GM10248 (cell line): ENCODE results near the gene CLEC4C.
"Not testable (repeated sequence)": the region's sequence is repeated elsewhere in the genome, so short reads cannot be mapped to it uniquely, and the experiment has no call there.

Source experiments
- CTCF ChIA-PET: fragments of 300-600 bp; sonication (Branson Sonifier 250); formaldehyde crosslinking; extraction: SDS; loops from one replicate; lab custom pipeline; 2021; ENCODE audit warnings: antibody characterized with exemption; lab: Yijun Ruan, JAX
- POLR2A ChIA-PET: fragments of 350-650 bp; sonication (Branson Sonifier 250); formaldehyde crosslinking; extraction: SDS; loops from one replicate; lab custom pipeline; 2020; ENCODE audit warnings: antibody characterized with exemption; lab: Yijun Ruan, JAX
- DNase-seq: peaks from one replicate; pipeline ENCODE4 v3.0.0; 2012; ENCODE audit errors: extremely low spot score
- TF ChIP-seq, protein P1 (sequence below): IDR thresholded peaks from 2 replicates; pipeline ENCODE4 v1.5.1; 2012; ENCODE audit warnings: mild to moderate bottlenecking, low read depth; ENCODE audit errors: extremely low read depth, missing control alignments, control extremely low read depth

Gene CLEC4C, protein sequence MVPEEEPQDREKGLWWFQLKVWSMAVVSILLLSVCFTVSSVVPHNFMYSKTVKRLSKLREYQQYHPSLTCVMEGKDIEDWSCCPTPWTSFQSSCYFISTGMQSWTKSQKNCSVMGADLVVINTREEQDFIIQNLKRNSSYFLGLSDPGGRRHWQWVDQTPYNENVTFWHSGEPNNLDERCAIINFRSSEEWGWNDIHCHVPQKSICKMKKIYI

DNA sequence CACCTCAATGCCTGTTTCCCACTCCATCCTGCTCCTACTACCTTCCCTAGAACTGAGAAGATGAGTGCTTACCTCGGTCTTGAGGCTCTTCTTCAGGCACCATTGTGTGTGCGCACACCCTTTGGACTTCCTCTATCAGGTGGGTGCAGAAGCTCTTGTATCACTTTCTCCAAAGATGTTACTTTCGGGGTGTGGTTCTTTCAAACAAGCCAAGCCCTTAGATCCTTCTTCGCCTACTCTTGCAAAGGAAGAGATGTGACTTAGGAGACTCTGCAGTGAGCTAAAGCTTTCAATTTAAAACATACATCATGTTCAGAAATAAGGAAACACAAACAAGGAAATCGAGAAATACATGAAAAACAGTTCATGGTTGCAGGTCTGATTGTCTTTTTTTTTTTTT, at the start of gene CLEC4C:
Gene CLEC4C, minus strand, starts transcription at position 130 of the 400 bp plus-strand sequence. Its CDS starts 27 bp downstream, at position 103.
- ChIA-PET POLR2A (interaction anchor here (0.7 kb wide), 1 partner anchor 19 kb away, joined by 9 read pairs; no protein-coding TSS in a partner anchor), CTCF (no interaction called here)
- TF ChIP-seq, protein P1, sequence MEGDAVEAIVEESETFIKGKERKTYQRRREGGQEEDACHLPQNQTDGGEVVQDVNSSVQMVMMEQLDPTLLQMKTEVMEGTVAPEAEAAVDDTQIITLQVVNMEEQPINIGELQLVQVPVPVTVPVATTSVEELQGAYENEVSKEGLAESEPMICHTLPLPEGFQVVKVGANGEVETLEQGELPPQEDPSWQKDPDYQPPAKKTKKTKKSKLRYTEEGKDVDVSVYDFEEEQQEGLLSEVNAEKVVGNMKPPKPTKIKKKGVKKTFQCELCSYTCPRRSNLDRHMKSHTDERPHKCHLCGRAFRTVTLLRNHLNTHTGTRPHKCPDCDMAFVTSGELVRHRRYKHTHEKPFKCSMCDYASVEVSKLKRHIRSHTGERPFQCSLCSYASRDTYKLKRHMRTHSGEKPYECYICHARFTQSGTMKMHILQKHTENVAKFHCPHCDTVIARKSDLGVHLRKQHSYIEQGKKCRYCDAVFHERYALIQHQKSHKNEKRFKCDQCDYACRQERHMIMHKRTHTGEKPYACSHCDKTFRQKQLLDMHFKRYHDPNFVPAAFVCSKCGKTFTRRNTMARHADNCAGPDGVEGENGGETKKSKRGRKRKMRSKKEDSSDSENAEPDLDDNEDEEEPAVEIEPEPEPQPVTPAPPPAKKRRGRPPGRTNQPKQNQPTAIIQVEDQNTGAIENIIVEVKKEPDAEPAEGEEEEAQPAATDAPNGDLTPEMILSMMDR, result no peak
- no peak for DNase-seq

DNA sequence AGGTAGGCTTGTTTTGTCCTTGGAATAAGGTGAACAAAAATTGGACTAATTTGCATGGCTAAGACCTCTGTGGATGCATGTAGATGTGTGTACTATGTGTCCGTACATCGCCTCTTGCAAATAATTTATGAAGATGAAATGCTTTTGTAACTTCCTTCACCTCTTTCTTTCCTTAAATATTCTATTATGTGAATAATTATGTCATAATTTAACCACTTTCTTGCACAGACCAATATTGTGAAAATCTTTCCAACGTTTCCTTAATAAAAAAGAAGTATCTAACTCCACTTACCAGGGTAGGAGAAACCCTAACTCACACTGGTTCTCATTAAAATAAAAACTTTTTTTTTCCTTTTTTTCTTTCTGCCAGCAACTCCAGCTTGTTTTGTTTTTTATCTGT, 46.0 kb upstream of the CLEC4C start:
- DNase-seq, result no peak
- CTCF ChIA-PET, result no interaction called here
- TF ChIP-seq, protein P1, result no peak
- POLR2A ChIA-PET, result no interaction called here

DNA sequence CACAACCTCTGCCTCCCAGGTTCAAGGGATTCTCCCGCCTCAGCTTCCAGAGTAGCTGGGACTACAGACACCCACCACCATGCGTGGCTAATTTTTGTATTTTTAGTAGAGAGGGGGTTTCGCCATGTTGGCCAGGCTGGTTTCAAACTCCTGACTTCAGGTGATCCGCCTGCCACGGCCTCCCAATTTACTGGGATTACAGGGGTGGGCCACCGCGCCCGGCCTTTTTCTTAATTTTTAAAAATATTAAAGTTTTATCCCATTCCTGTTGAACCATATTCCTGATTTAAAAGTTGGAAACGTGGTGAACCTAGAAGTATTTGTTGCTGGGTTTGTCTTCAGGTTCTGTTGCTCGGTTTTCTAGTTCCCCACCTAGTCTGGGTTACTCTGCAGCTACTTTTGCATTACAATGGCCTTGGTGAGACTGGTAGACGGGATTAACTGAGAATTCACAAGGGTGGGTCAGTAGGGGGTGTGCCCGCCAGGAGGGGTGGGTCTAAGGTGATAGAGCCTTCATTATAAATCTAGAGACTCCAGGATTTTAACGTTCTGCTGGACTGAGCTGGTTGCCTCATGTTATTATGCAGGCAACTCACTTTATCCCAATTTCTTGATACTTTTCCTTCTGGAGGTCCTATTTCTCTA, 41.8 kb upstream of the CLEC4C start, which contains the start of gene NANOG:
Gene NANOG, plus strand, starts transcription at position 519 of the 645 bp plus-strand sequence. CDS start 213 bp downstream, outside the sequence.
- CTCF ChIA-PET, result interaction anchor here (1.7 to 3.1 kb wide), 2 partner anchors 18 to 19 kb away, joined by 4 to 6 read pairs; no protein-coding TSS in a partner anchor
- POLR2A ChIA-PET, DNase-seq: not testable (repeated sequence)

DNA sequence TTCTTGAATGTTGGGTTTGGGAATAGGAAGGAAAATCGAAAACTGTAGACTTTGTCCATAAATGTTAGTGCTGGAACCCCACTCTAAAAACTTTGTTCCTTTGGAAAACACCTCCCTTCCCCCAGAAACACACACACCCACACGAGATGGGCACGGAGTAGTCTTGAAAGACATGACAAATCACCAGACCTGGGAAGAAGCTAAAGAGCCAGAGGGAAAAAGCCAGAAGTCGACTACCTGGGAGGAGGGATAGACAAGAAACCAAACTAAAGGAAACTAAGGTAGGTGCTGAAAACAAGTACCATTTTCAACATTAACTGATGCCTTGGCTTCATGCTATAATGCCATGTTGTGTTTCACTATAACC, 41.1 kb upstream of the CLEC4C start:
- POLR2A ChIA-PET, result no interaction called here
- CTCF ChIA-PET, result interaction anchor here (1.7 kb wide), 1 partner anchor 19 kb away, joined by 4 read pairs; no protein-coding TSS in a partner anchor
- TF ChIP-seq, protein P1, result no peak
- DNase-seq, result no peak

DNA sequence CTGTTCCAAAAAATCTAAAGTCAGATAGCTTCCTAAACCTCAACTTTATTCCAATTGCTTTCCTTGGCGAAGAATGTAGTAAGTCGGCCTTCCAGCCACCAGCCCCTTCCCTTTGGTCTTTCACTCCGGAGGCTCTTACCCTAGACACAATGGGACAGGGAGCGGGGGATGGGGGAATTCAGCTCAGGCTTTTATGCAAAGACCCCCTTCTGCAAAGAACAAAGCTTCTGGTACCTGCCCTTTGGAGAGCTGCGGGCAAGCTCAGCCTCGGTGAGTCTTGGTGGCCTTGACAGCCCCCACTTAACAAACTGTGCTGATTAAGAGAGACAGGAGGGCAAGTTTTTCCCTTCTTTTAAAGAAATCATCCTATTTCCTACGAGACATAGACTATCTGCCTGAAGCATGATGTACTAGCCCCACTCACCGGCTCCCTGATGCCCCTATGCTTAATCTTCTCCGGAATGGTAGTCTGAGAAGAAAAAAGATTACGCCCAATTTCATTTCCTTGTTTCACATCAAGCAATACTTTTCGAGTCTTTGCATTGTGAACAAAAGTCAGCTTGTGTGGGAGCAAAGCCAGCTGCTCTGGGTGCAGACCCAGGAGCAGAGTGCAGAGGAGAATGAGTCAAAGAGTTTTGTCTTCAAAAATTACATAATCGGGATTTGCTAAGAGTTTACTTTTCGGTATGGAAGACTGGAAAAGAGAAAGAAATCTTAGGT, 40.6 kb upstream of the CLEC4C start:
- ChIA-PET POLR2A (no interaction called here), CTCF (interaction anchor here (1.7 kb wide), 1 partner anchor 19 kb away, joined by 4 read pairs; no protein-coding TSS in a partner anchor)
- no peak for DNase-seq
- TF ChIP-seq, protein P1, result no peak

DNA sequence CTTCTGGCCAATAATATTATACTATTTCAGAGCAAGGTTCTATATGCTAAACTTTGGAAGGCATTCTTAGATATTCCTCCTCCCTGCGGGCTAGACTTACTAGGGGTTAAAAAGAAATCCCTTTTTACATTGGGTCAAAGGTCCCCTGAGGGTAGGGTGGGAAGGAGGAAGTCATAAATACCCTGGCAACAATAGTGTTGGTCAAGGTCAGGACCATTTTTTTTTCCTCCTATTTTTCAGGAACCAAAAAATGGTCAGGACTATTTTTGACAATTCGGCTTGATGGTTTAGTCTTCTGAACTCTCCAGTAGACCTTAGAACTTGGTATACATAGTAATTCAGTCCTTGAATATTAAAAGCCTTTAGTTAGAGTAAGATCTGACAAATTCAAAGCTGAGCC, 37.5 kb upstream of the CLEC4C start:
- TF ChIP-seq, protein P1, result no peak

DNA sequence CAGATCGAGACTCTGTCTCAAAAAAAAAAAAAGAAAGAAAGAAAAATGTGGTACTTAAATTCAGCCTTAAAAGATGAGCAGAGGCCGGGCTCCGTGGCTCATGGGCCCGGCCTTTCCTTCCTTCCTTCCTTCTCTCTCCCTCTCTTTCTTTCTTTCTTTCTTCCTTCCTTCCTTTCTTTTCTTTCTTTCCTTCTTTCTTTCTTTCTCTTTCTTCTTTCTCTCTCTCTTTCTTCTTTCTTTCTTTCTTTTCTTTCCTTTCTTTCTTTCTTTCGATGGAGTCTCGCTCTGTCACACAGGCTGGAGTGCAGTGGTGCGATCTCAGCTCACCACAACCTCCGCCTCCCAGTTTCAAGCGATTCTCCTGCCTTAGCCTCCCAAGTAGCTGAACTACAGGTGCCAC, 36.3 kb upstream of the CLEC4C start:
- CTCF ChIA-PET, result interaction anchor here (0.7 kb wide), 1 partner anchor 48 kb away, joined by 3 read pairs; no protein-coding TSS in a partner anchor
- POLR2A ChIA-PET, DNase-seq: not testable (repeated sequence)

More for the DNA sequence above, 37.5 kb upstream of the CLEC4C start:
- ChIA-PET POLR2A (no interaction called here), CTCF (interaction anchor here (1.0 kb wide), 1 partner anchor 14 kb away, joined by 3 read pairs; no protein-coding TSS in a partner anchor)
- DNase-seq, result no peak
